ENCODE data around the gene BAZ2A. TPM values are rescaled to one million over a fixed set of nuclear protein-coding genes. Genes with fewer than 3 reads are reported as not detected.
"Not testable (repeated sequence)": the region's sequence is repeated elsewhere in the genome, so short reads cannot be mapped to it uniquely, and the experiment has no call there.

The BAZ2A gene
- total RNA-seq, 2 experiments from 2014 or later: 121 to 126 TPM

DNA sequence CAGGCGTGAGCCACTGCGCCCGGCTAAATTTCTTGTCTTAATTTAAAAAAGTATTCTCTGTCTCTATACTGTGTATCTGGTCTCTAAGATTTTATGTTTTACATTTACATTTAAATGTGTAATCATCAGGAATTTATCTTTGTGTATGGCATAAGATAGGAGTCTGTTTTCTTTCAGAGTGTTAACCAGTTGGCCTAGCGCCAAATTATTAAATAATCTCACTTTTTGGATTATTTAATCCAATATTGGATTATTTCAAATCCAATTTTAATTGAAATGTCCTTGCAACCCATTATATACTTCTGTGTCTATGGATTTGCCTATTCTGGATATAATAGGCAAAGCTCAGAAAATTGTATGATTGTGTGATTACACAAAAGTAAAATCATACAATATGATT is 45.0 kb downstream of the BAZ2A start:
- Mint-ChIP-seq H3K36me3 (ENCODE audit: low read depth) (peaks cover 2% of the 10 kb centered on the region), H3K9me3 (no peaks in the 10 kb centered on the region), H3K27me3 (no peaks in the 10 kb centered on the region), H3K4me3 (no peak overlapping the region), H3K4me1 (peaks cover 29% of the 10 kb centered on the region), H3K27ac (no peak overlapping the region)
- POLR2A ChIA-PET: interaction anchor here (0.7 kb wide), 1 partner anchor 26 kb away, joined by 3 read pairs; no protein-coding TSS in a partner anchor
- DNase-seq: no peak
- CTCF ChIA-PET: interaction anchor here (0.7 kb wide), 1 partner anchor 83 kb away, joined by 3 read pairs; no protein-coding TSS in a partner anchor

DNA sequence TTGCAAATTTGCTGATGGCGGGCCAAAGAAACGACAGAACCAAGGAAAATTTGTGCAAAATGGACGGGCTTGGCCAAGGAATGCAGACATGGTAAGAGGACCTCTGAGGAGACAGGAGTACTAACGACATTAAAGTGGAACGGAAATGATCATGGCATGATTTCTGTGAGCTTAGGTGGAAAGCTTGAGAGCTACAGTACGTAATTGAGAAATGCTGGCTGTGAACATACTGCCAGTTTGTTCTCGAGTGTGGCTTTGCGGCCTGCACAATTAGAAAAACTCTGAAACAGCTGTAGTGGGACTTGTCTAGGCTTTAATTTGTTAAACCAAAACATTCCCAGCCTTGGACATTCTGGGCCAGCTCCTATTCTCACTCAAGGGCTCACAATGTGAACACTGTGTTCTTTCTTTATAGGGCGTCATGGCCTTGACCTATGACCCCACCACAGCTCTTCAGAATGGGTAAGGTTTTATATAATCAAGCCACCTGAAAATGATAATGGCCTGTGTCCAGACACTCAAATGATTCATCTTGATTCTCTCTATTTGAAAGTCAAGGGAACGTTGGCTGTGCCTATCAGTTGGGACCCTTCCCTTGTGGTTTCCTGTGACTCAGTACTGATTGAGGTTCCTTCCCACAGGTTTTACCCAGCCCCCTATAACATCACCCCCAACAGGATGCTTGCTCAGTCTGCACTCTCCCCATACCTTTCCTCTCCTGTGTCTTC is 48.5 kb downstream of the BAZ2A start:
- Mint-ChIP-seq H3K36me3 (ENCODE audit: low read depth) (peaks cover 2% of the 10 kb centered on the region), H3K27me3 (no peaks in the 10 kb centered on the region), H3K27ac (peak overlapping the region; percentile 44), H3K4me1 (peaks cover 28% of the 10 kb centered on the region), H3K4me3 (no peak overlapping the region), H3K9me3 (no peaks in the 10 kb centered on the region)
- DNase-seq: peak; percentile 32
- ChIA-PET POLR2A (interaction anchor here (0.9 to 1.3 kb wide), 5 partner anchors 54 to 144 kb away, joined by 3 to 5 read pairs (median 3); partner anchors contain the start of genes NACA and TIMELESS), CTCF (interaction anchor here (0.6 to 1.9 kb wide), 10 partner anchors 9 to 762 kb away, joined by 3 to 13 read pairs (median 4); no protein-coding TSS in a partner anchor)

DNA sequence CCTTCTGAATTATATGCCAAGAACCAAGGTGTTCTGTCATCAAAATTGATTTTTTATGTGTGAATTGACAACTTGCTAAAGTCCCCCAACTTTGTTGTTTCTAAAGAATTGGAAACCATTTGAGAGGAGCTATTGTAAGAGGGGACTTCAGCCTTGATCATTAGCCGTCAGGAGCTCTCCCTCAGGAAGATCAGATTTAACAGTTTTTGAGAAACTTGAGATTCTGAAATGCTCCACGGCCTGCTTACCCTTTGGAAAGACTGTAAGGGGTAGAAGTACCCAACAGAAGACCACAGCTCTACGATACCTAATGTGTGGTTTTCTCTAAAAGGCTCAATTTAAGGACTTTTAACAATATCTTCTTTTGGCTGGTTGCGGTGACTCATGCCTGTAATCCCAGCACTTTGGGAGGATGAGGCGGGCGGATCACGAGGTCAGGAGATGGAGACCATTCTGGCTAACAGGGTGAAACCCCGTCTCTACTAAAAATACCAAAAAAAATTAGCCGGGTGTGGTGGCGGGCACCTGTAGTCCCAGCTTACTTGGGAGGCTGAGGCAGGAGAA is 51.1 kb downstream of the BAZ2A start:
- H3K9me3 Mint-ChIP-seq: no peaks in the 10 kb centered on the region
- no peak overlapping the region for H3K4me3 Mint-ChIP-seq
- no peak overlapping the region for H3K27ac Mint-ChIP-seq
- DNase-seq: no peak
- no peaks in the 10 kb centered on the region for H3K27me3 Mint-ChIP-seq
- H3K4me1 Mint-ChIP-seq: peaks cover 30% of the 10 kb centered on the region
- CTCF ChIA-PET: interaction anchor here (1.9 kb wide), 1 partner anchor 50 kb away, joined by 5 read pairs; no protein-coding TSS in a partner anchor
- peaks cover 2% of the 10 kb centered on the region for H3K36me3 Mint-ChIP-seq (ENCODE audit: low read depth)
- POLR2A ChIA-PET: no interaction called here

DNA sequence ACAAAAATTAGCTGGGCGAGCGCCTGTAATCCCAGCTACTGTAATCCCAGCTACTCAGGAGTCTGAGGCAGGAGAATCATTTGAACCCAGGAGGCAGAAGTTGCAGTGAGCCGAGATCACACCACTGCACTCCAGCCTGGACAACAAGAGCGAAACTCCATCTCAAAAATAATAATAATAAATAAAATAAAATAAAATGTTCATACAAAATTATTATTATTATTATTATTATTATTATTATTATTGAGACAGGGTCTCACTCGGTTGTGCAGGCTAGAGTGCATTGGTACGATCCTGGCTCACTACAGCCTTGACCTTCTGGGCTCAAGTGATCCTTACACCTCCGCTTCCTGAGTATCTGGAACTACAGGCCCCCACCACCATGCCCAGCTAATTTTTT is 52.9 kb downstream of the BAZ2A start:
- H3K36me3 Mint-ChIP-seq (ENCODE audit: low read depth); H3K4me3 Mint-ChIP-seq; H3K27me3 Mint-ChIP-seq; H3K27ac Mint-ChIP-seq; DNase-seq; POLR2A ChIA-PET; H3K9me3 Mint-ChIP-seq: not testable (repeated sequence)
- peaks cover 20% of the 10 kb centered on the region for H3K4me1 Mint-ChIP-seq
- CTCF ChIA-PET: interaction anchor here (1.1 to 1.6 kb wide), 3 partner anchors 11 to 63 kb away, joined by 3 to 5 read pairs (median 4); no protein-coding TSS in a partner anchor

DNA sequence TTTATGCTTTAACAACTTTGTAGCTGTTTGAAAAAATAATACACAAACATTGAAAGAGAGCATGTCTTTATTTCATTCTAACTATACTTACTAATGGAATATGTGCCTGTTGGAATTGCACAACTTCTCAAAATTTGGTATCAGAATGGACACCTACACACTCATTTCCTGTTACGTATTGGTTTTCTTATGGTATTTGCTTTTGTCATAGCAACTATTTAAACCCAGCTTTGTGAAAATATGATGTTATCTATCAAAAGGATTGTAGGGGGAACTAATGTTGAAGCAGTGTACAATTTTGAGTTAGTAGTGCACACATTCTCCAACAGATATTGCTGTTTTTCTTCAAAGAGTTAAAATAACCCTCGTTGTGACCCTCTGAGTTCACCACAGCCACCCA is 55.9 kb downstream of the BAZ2A start:
- no peak for DNase-seq
- CTCF ChIA-PET: interaction anchor here (0.9 to 2.3 kb wide), 13 partner anchors 8 to 352 kb away, joined by 3 to 13 read pairs (median 3); partner anchors contain the start of genes RBMS2 and RNF41
- POLR2A ChIA-PET: no interaction called here
- H3K4me1 Mint-ChIP-seq: peaks cover 16% of the 10 kb centered on the region
- H3K9me3 Mint-ChIP-seq: no peaks in the 10 kb centered on the region
- H3K36me3 Mint-ChIP-seq (ENCODE audit: low read depth): no peaks in the 10 kb centered on the region
- no peak overlapping the region for H3K4me3 Mint-ChIP-seq
- no peaks in the 10 kb centered on the region for H3K27me3 Mint-ChIP-seq
- no peak overlapping the region for H3K27ac Mint-ChIP-seq

DNA sequence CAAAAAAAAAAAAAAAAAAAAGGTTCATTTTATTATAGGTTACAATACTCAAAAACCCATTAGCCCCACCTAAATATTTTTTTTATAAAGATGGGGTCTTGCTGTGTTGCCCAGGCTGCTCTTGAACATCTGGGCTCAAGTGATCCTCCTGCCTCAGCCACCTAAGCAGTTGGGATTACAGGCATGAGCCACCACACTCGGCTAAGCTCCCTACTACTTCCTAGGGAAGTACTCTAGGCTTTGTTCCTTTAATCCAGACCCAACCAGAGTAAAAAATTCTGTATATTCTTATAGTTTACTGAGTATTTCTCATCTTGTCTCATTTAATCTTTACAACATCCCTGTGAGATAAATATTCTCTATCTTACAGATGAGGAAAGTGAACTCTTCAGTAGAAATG is 57.8 kb downstream of the BAZ2A start:
- no peaks in the 10 kb centered on the region for H3K36me3 Mint-ChIP-seq (ENCODE audit: low read depth)
- no peaks in the 10 kb centered on the region for H3K9me3 Mint-ChIP-seq
- no peak for DNase-seq
- H3K4me1 Mint-ChIP-seq: peaks cover 18% of the 10 kb centered on the region
- POLR2A ChIA-PET: interaction anchor here (1.2 kb wide), 1 partner anchor 56 kb away, joined by 3 read pairs; no protein-coding TSS in a partner anchor
- no peak overlapping the region for H3K4me3 Mint-ChIP-seq
- H3K27me3 Mint-ChIP-seq: no peaks in the 10 kb centered on the region
- CTCF ChIA-PET: interaction anchor here (1.2 to 2.3 kb wide), 3 partner anchors 9 to 58 kb away, joined by 7 to 32 read pairs (median 9); no protein-coding TSS in a partner anchor
- H3K27ac Mint-ChIP-seq: no peak overlapping the region

DNA sequence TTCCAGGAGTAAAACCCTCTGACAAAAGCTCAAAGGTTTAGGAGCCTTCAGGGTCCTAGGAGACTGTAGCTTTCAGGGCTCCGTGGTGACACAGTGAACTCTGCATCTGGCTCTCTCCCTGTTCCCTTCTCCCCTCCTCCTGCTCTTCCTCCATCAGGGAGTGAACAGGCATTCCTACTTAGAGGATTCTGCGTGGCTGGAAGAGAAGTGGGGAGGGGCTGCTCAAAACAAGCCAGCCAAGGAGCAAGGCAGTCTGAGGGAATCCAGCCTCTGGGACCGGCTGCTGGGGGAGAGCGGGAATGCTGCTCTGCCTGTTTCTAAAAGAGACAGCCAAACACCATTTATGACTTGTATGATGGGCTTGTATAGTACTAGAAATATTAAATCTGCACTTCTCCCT is 59.0 kb downstream of the BAZ2A start:
- Mint-ChIP-seq H3K27ac (no peak overlapping the region), H3K36me3 (ENCODE audit: low read depth) (no peaks in the 10 kb centered on the region), H3K4me1 (peaks cover 20% of the 10 kb centered on the region), H3K27me3 (no peaks in the 10 kb centered on the region), H3K9me3 (no peaks in the 10 kb centered on the region), H3K4me3 (no peak overlapping the region)
- CTCF ChIA-PET: interaction anchor here (0.9 to 2.1 kb wide), 5 partner anchors 10 to 69 kb away, joined by 3 to 10 read pairs (median 4); no protein-coding TSS in a partner anchor
- no peak for DNase-seq
- POLR2A ChIA-PET: no interaction called here

DNA sequence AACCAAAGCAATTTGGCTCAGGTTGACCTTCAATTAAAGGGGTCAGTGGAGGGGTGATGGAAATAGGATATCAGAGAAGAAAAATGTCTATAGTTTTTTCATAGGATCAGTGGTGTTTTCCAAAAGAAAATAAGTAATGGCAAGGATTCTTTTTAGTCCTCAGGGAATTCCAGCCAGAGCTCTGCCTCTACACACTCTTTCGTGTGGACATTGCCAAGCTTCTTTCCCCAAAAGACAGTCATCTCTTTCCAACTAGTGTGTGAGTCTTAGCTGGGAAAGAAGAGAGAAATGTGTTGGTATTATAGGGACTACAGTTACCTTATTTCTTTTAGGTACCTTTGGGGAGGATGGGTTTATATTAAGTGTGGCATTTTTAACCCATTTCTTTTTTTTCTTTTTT is 62.0 kb downstream of the BAZ2A start:
- Mint-ChIP-seq H3K4me3 (no peak overlapping the region), H3K36me3 (ENCODE audit: low read depth) (no peaks in the 10 kb centered on the region), H3K27ac (no peak overlapping the region), H3K4me1 (peaks cover 26% of the 10 kb centered on the region), H3K9me3 (no peaks in the 10 kb centered on the region), H3K27me3 (no peaks in the 10 kb centered on the region)
- ChIA-PET POLR2A (interaction anchor here (0.6 kb wide), 1 partner anchor 372 kb away, joined by 3 read pairs; no protein-coding TSS in a partner anchor), CTCF (interaction anchor here (0.6 to 0.7 kb wide), 2 partner anchors 27 to 54 kb away, joined by 3 read pairs; no protein-coding TSS in a partner anchor)
- no peak for DNase-seq

DNA sequence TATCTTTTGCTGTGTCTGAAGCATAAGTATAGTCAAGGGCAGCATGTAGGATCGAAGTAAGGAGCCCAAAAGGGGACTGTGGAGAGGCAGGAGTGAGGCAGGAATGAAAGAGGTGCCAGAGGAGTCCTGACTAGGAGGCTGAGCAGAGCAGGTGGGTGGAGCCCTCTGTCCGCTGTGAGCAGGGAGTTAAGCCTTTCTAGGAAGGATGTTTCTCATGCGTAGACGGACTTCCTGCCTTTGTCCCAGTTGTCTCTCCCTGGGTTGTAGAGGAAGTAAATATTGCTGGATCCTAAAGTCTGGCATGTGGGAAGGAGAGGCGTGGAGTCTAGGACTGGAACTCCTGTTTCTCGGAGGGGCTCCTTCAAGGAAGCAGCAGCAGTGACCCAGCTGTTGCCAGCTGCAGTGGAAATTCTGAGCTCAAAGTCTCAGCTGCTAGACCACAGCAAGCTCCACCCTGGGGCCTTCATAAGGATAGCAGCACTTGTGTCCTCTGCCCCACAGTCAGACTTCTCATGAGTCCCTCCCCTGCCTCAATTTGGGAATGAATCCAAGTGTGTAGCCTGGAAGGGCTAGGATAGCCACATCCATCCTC is 64.5 kb downstream of the BAZ2A start:
- POLR2A ChIA-PET: no interaction called here
- Mint-ChIP-seq H3K27ac (peak overlapping the region; percentile 61), H3K4me1 (peaks cover 24% of the 10 kb centered on the region), H3K36me3 (ENCODE audit: low read depth) (no peaks in the 10 kb centered on the region), H3K27me3 (no peaks in the 10 kb centered on the region), H3K4me3 (peak overlapping the region; percentile 31), H3K9me3 (no peaks in the 10 kb centered on the region)
- CTCF ChIA-PET: interaction anchor here (0.6 to 1.4 kb wide), 5 partner anchors 9 to 616 kb away, joined by 3 to 6 read pairs (median 4); no protein-coding TSS in a partner anchor
- peak; percentile 45 for DNase-seq

DNA sequence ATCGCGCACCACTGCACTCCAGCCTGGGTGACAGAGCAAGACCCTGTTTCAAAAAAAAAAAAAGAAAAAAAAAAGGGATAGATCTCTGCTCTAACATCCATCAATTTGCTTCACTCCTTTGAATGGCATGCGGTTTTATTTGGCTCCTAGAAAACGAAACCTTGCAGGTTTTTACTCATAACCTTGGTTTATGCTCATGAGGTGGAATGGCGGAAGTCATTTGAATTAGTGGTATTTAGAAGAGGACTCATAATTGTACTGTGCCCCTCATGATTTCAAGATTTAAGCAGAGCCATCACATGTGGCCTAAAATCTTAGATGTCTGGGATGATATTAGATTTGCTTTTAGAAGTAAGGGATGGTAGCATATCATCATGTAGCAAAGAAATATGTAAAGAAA is 79.1 kb downstream of the BAZ2A start:
- Mint-ChIP-seq H3K36me3 (ENCODE audit: low read depth) (no peaks in the 10 kb centered on the region), H3K9me3 (no peaks in the 10 kb centered on the region), H3K4me3 (no peak overlapping the region), H3K27ac (no peak overlapping the region), H3K27me3 (no peaks in the 10 kb centered on the region), H3K4me1 (peaks cover 5% of the 10 kb centered on the region)
- POLR2A ChIA-PET: no interaction called here
- CTCF ChIA-PET: no interaction called here
- no peak for DNase-seq

DNA sequence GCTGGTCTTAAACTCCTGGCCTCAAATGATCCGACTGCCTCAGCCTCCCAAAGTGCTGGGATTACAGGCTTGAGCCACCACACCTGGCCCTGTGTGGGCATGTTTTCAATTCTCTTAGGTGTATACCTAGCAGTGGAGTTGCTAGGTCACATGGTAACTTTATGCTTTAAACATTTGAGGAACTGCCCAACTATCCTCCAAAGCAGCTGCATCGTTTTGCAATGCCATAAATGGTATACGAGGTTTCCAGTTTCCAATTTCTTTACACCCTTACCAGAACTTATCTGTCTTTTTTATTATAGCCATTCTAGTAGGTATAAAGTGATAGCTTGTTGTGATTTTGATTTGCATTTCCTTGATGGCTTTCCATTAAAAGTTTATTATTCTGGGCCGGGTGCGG is 83.4 kb downstream of the BAZ2A start:
- ChIA-PET POLR2A (no interaction called here), CTCF (no interaction called here)
- H3K4me1 Mint-ChIP-seq: peaks cover 5% of the 10 kb centered on the region
- no peak overlapping the region for H3K4me3 Mint-ChIP-seq
- H3K27ac Mint-ChIP-seq: no peak overlapping the region
- DNase-seq: no peak
- H3K27me3 Mint-ChIP-seq: peaks cover under 1% of the 10 kb centered on the region
- no peaks in the 10 kb centered on the region for H3K9me3 Mint-ChIP-seq
- no peaks in the 10 kb centered on the region for H3K36me3 Mint-ChIP-seq (ENCODE audit: low read depth)
